ENCODE measurements around the gene C2CD4D.

DNA sequence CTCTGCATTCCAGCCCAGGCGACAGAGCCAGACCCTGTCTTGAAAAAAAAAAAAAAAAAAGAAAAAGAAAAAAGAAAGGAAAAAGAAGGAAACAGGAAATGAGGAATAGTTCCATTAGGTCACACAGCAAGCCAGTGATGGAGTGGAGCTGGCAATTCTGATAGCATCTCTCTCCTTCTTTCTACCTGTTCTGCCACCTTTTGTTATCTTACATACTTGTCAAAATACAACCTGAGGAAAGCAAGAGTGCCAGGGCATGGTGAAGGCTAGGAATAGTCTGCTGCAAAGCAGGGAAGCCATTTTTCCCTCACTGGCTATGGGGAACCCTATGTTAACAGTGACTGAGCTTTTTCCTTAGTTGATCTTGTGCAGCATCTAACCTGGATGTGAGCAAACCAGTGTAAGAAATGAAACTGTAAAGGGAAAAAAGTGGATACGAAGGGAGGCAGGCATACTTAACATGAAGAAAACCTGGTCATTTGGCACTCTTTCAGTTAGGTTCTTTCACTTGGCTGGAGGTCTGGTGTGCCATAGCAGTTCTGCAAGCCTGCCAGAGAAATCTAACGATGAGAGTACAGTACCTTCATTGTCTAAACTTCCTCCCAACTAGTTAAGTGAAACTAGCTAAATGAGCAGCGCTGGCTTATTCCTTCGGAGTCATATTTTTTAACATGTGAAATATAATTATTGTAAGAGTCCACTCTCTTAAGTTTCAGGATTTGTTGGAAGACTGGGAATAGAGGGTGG is 31.8 kb upstream of the C2CD4D start:
- TF ChIP-seq, protein P1, sequence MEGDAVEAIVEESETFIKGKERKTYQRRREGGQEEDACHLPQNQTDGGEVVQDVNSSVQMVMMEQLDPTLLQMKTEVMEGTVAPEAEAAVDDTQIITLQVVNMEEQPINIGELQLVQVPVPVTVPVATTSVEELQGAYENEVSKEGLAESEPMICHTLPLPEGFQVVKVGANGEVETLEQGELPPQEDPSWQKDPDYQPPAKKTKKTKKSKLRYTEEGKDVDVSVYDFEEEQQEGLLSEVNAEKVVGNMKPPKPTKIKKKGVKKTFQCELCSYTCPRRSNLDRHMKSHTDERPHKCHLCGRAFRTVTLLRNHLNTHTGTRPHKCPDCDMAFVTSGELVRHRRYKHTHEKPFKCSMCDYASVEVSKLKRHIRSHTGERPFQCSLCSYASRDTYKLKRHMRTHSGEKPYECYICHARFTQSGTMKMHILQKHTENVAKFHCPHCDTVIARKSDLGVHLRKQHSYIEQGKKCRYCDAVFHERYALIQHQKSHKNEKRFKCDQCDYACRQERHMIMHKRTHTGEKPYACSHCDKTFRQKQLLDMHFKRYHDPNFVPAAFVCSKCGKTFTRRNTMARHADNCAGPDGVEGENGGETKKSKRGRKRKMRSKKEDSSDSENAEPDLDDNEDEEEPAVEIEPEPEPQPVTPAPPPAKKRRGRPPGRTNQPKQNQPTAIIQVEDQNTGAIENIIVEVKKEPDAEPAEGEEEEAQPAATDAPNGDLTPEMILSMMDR (IDR thresholded peaks at IDR 0.05), result no peak
- no peak for TF ChIP-seq POLR2AphosphoS5 (IDR thresholded peaks at IDR 0.05; ENCODE audit: low read depth, low read length)

Measured in Panc1 (cell line).